ENCODE data around the gene TREML2.

The TREML2 gene

DNA sequence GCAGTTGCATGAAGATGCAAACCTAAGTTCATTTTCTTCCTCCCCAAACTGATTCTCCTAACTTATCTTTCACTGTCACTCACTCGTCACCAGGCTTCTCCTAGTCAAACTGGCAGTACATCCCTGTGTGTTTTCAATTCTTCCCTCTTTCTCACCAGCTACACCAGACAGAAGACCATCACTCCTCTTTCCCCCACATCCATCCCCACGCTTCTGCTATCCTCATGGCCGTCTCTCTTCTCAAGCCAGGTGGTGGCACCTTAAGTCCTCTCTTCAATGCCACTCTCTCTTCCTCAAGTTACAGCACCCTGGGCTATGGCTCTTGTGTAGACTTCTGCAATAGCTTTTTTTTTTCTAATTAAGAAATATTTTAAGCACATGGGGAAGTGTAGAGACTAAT, 23.7 kb downstream of the TREML2 start:
- no peak for DNase-seq (ENCODE audit: low spot score)

DNA sequence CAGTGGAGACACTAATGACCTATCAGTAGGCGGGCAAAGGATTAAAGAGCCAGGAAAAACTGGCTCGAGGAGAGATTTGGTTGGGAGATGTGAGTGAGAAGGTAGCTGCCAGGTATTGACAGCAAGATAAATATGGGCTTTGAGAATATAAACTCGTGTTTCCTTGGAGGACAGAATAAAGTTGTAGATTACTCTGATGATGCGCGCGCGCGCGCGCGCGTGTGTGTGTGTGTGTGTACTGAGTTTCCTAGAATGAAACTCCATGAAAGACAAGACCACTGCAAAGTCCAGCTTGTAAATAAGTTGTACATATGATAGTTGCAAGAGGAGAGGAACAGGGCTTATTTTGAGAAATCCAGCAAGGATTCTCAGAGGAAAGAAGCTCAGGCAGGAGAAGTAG, 24.8 kb downstream of the TREML2 start:
- DNase-seq (ENCODE audit: low spot score), result no peak

DNA sequence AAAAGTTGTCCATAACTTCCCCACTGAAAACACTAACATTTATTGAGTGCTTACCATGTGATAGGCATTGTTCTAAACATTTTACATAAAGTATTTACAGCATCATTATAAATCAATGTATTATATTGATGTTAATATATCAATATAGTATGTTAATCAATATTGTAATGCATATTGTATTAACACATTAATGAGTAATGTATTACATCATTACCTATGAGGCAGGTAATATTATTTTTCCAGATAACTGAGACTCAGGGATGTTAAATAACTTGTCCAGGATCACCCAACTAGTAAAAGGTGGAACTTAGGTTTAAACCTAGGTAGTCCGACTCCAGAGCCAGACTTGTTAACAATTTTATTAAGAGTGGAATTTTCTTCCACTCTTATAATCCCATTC, 25.9 kb downstream of the TREML2 start:
- no peak for DNase-seq (ENCODE audit: low spot score)

DNA sequence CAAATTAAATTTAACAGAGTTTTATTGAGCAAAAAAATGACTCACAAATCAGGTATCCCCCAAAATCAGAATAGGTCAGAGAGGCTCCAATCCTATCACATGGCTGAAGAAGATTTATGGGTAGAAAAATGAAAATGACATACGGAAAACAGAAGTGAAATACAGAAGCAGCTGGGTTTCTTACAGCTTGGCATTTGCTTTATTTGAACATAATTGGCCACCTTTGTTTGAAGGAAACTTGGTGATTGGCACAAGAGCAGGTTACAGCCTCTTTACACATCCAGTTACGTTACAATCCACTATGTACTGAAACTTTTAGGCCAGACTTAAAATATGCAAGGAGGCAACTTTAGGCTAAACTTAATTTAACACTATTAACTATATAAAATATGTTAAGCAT, 26.3 kb downstream of the TREML2 start:
- no peak for DNase-seq (ENCODE audit: low spot score)

- DNase-seq (ENCODE audit: low spot score), result peak; percentile 14
Observed at GRCh38 chr6:41171908-41172307, 29.0 kb downstream of the TREML2 start.

DNA sequence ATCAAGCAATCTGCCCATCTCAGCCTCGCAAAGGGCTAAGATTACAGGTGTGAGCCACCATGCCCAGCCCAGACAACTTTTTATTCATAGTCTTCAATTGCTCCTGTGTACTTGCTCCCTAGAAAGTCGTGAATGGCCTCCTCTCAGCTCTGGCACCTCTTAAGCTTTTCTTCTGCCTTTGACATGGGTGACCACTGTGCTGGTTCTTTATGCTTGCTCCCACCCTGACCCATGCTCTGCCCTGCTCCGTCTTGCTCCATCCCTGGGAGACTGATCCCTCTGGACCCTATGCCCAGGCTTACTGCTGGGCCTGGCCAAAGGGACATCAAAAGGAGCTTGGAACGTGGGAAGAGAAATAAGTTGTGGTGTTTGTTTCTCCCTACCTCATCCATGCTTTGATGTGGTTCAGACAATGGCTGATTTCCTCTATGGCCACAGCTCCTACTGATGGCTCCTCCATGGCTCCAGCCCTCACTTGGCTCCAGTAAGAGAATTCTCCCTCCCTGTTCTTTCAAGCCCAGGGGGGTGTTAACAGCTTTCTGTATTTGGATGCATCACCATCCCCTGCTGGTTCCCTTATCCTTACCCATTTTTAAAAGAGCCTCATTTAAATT, 30.3 kb downstream of the TREML2 start:
- peak; percentile 23 for DNase-seq (ENCODE audit: low spot score)

- no peak for DNase-seq (ENCODE audit: low spot score)
Observed at GRCh38 chr6:41167173-41167963, 33.6 kb downstream of the TREML2 start.

GRCh38 chr6:41164551-41165120, 36.3 kb downstream of the TREML2 start:
- no peak for DNase-seq (ENCODE audit: low spot score)

DNA sequence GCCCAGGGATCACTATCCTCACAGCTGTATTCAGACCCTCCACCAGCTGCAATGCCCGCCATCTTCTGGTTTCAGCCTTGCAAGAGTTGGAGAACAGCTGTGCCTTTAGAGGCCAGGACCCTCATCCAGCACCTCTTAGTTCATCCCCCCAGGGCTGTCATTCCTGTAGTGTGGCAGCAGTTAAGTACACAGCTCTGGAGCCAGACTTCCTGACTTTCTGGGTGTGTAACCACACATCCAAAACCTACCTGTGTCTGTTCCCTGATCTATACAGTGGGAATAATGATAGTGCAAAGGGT, 37.6 kb downstream of the TREML2 start:
- no peak for DNase-seq (ENCODE audit: low spot score)

DNA sequence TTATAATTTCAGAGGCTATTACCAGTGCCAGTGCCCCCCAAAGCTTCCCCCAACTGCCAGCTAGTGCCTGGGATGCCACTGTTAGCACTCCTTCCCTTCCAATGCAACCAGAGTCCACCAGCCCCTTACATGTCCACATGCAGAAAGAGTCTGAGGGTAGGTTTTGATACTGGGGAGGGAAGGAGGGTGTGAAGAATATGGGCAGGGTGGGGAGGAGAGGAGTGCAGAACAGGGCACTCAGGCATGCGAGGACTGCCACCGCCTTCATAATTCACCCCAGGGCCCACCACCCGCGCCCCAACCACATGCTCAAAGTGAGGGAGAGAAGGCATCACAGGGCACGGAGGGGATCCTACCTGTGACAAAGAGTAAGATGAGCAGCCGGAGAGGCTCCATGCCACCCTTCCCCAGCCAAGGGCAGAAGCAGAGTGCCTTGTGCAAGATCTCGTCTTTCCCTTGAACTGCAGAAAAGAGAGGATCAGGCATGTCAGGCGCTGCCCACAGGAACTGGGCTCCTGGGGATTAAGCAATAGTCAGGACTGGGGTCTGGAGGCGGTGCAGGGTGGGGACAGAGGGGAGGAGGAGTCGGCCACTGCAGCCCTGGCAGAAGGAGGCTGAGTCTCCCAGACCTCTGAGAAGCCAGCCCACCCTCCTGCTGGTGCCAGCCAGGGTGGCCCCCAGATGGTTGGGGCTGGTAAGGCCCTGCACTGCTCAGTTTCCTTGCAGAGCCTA, 38.1 kb downstream of the TREML2 start, which contains the start of gene TREM2:
Gene TREM2 (minus strand): TSS at position 430 of the 732 bp plus-strand sequence. CDS start 34 bp downstream, at position 396.
- DNase-seq (ENCODE audit: low spot score), result no peak

DNA sequence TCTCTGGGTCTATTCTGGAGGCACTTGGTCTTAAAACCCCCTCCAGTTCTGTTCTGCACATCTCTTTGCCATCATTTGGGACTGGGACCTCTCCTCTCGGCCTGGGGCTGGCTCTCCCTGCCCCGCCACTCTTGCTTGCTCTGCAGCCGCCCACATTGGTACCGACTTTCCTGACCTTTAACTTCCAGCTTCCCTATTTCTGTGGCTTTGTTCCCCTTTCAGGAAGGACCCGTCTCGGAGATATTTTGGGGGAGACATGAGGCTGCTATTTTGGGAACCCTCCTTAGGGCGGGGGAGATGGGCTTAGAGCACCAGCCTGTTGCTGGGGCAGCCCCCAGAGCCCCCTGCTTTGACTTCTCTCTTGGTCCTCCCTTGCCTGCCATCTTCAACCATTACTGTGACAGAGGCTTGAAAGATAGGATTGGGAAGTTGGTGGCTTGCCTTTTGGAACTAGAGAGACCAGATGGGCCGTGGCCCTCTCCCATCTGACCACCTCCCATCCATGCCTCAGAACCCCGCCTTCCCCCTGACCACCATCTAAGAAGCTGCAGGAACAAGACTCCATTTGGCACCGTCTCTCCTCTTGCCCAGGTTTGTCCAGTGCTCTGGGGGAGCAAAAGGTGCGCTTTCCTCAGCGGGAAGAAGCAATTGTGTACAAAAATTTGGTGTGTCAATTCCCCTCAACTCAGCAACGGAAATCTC, 38.9 kb downstream of the TREML2 start:
- no peak for DNase-seq (ENCODE audit: low spot score)

- DNase-seq (ENCODE audit: low spot score), result no peak
Observed at GRCh38 chr6:41161380-41161779, 39.6 kb downstream of the TREML2 start.

DNA sequence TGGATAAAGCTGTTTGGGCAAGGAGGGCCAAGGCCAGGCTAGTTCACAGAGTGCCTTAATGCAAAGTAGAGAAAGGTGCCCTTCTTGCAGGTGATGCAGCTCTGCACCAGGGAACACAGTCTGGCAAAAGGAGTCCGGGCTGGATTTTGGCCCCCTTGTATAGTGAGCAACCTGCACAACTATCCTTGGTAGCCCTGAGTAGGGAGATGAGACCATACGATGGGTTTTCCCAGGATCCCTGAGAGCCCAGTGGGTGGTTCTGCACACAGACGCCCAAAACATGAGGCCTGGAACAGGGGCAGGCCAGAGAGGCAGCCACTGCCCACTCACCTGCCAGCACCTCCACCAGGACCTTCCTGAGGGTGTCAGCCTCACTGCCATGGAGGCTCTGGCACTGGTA, 40.0 kb downstream of the TREML2 start:
- DNase-seq (ENCODE audit: low spot score), result no peak

DNA sequence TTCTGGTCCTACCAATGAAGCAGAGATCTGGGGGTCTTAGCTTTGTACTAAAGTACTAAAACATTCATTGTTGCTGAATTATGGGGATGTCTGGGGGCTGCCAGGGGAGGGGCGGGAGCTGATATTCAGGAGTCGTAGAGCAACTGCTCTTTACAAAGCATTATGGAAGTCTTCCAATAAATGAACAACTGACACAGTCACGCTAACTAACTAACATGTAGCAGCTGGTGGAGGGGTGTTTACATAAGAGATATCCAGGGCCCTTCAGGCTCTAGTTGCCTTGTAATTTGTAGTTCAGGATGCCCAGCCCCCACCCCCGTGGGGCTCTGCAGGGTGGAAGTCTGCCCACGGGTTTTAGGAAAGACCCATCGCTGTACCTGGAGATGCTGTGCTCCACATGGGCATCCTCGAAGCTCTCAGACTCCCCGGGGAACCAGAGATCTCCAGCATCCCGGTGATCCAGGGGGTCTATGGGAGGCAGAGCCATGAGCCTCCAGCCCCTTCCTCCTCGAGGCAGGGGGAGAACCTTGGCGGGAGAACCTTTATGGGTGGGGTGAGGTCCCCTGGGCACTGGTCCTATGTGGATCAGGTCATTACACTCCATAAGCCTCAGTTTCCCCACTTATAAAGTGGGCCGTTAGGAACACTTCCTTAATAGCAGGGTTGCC, 41.4 kb downstream of the TREML2 start:
- DNase-seq (ENCODE audit: low spot score), result no peak

DNA sequence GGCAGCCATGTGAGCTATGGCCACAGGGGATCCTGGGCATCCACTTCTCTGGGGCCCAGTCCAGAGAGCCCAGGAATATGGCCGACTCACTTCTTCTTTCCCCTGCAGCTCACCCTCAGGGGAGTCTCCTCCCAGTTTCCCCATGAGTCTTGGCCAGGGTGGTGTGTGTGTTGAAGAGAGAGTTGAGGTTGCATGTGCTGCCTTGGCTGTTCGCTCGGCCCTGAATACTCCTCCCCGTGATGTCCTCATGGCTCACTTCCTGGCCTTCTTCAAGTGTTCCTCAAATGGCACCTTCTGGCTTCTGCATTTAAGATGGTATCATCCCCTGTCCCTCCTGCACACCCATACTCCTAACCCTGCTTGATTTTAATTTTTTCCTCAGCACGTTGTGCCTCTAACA, 43.6 kb downstream of the TREML2 start:
- no peak for DNase-seq (ENCODE audit: low spot score)

DNA sequence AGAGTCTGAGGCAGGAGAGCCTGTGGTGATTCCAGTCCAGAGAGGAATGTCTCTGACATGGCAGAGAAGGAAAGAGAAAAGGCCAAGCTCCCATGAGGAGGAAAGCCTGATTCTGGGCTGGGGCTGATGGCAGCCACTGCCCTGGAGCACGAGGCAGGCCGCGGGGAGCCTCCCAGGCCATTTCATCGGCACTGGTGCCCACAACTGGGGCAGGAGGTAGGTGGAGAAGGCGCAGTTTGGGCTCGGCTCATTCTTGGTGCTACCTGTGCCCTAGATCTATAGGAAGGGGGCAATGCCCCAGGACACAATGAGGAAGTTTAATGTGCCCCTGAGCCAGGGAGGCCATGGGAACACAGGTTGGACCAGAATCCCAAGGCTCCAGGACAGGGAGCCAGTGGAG, 44.2 kb downstream of the TREML2 start:
- DNase-seq (ENCODE audit: low spot score), result no peak

DNA sequence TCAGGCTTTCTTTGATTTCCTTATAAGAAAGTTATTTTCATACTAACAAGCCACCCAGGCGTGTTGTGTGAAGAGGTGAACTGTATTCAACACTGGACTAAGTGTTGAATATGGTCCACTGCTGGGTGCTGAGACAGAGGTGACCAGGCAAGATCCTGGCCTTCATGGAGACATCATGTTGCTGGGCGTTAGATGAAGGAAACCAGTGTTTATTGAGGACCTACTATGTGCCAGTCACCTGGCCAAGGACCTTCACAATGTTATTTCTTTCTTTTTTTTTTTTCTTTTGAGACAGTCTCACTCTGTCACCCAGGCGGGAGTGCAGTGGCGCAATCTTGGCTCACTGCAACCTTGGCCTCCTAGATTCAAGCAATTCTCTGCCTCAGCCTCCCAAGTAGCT, 44.9 kb downstream of the TREML2 start:
- DNase-seq (ENCODE audit: low spot score), result no peak

GRCh38 chr6:41155132-41155805, 45.7 kb downstream of the TREML2 start:
- no peak for DNase-seq (ENCODE audit: low spot score)

- DNase-seq (ENCODE audit: low spot score), result no peak
Observed at GRCh38 chr6:41153992-41154625, 46.8 kb downstream of the TREML2 start, which contains the start of gene TREML1. Gene TREML1 (minus strand): TSS chr6:41154347. CDS start chr6:41154288, 59 bp downstream.

- no peak for DNase-seq (ENCODE audit: low spot score)
Observed at GRCh38 chr6:41153451-41153850, 47.5 kb downstream of the TREML2 start.

Data from left forelimb (tissue), 1 donor.